Stimulated activated CD4-positive, alpha-beta T cell treated with anti-CD3 and anti-CD28 coated beads, Interleukin-4, amount 100 ng/mL, for 24 hours (primary cell): Measurements from ENCODE around the gene TRPC5OS.

Experiments used
- DNase-seq: peaks from one replicate; pipeline ENCODE4 v3.0.0-alpha.2; 2020

TRPC5OS gene

DNA sequence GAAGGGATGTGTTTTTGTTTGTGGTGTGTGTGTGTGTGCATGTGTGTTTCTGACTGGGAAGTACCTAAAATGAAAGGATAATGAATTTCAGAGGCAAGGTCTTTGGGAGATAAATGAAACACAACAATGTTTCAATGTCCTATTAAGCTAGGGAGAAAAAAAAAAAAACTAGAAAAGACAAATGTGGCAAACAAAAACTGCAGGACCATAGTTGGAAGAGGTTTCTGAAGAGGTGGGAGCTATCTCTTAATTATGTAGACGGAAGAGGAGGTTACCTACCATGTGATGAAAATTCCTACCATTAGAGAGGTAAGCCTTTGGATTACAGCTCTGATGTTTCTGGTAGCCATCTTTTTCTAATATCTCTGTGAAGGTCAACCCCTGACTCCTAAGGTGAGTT lies at the start of gene TRPC5OS:
Gene TRPC5OS, plus strand, starts transcription at position 301 of the 400 bp plus-strand sequence. CDS start 25,669 bp downstream, outside the sequence.
- no peak for DNase-seq

DNA sequence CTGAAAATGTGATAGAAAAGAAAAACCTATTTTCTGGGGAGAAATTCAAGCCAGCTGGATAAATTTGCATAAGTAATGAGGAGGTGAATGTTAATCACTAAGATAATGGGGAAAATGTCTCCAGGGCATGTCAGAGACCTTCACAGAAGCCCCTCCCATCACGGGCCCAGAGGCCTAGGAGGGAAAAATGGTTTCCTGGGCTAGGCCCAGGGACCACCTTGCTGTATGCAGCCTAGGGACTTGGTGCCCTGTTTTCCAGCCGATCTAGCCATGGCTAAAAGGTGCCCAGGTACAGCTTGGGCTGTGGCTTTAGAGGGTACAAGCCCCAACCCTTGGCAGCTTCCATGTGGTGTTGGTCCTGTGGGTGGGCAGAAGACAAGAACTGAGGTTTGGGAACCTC lies 46.6 kb upstream of the TRPC5OS start:
- DNase-seq, result no peak

DNA sequence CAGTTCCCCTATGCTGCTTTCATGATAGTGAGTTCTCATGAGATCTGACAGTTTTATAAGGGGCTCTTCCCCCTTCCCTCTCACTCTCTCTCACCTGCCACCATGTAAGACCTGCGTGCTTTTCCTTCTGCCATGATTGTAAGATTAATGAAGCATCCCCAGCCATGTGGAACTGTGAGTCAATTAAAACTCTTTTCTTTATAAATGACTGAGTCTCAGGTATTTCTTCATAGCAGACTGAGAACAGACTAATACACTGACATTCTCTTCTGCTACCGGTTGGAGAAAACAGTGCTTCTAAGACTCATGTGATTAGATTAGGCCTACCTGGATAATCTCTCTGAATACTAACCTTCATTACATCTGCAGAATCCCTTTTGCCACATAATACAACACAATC lies 45.4 kb upstream of the TRPC5OS start:
- no peak for DNase-seq

DNA sequence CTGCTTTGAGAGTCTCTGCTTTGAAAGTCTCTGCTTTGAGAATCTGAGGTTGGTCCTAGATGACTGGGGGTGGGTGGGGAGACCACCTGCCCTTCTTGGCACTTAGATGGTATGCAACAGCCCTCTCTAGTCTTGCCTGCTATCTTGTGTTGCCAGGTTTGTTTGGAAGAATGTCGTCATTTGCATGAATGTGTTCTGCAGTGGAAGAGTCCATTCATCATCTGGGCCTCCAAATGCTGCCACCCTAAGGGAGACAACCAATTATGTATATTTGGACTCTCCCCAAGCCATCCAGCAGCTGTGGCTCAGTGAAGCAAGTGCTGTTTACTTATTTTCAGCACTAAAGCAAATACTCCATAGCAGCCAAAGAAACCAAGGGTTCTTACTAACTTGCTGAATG lies 44.6 kb upstream of the TRPC5OS start:
- DNase-seq, result no peak

DNA sequence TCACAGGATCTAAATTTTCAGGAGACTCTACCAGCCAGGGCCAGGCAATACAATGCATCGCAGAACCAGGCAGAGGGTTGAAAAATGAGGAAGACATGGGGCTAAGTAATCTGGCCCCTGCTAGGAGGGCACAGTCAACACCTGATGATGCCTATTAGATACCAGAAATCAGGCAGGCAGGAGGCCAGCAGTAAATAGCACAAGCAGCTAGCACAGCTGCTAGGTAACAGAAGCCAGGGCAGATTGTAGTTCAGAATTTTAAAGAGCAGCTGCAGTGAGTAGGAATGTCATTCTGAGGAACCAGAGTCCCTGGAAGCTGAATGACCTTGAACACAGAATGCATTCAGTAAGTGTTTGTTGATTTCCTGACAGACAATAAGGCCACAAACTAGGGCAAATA lies 38.8 kb upstream of the TRPC5OS start:
- no peak for DNase-seq

DNA sequence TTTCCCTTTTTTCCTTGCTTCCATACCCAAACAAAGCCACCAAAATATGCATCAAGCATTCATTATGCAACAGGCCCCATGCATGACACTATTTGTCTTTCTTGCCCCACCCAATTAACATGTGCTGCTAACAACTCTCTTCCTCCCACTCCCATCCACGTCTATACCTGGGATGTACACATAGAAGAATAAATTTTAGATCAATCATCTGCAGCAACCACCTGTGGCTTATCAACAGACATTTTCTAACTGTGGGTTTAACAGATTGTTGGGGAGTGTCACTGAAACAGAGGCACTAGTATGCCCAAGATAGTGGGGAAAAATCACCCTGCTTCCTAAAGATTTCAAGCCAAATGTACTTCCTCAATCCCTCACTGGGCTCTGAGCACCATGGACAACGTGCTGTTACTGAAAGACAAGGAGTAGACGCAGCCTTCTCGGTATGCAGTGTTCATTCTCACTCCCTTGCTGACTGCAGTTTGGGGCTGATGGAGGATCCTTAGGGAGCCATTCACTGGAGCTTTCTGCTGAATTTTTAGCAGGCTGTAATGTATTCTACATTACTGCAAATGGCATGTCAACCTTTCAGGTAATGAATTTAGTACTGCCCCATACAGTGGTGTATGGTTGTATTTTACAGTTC lies 28.4 kb upstream of the TRPC5OS start:
- DNase-seq, result no peak

DNA sequence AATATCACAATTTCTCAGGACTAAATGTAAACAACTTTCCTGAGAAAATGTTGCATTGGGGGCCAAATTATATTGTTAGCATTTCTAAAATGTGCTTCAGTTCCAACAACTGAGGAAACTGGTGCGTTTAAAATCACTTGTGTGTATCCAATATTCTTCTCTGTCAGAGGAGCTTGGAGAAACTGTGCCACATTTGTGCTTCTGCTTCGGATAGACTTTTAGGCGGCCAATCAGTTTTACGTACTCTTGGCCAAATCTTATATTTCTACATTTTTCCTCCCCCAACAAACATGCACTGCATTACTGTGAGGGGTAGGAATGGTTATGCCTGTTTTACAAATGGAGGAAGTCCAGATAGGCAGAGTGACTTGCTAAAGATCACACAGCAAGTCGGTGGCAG lies 27.4 kb upstream of the TRPC5OS start:
- no peak for DNase-seq

DNA sequence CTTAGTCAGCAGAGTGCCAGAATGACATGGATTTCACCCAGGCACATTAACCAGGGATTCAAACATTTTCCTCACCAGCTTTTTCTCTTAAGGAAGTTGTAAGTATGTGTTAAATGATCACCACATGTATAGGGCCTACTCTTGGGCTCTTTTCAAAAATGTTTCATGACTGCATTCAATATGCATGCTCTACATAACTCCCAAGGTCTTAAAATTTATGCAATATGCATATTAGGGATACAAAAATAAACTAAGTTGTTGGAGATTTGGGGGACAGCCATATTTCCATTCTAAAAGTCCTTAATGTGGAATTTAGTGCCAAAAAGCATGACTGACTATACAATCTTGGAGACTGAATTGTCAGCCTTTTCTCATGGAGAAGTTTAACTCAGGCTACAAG lies 25.0 kb upstream of the TRPC5OS start:
- no peak for DNase-seq

DNA sequence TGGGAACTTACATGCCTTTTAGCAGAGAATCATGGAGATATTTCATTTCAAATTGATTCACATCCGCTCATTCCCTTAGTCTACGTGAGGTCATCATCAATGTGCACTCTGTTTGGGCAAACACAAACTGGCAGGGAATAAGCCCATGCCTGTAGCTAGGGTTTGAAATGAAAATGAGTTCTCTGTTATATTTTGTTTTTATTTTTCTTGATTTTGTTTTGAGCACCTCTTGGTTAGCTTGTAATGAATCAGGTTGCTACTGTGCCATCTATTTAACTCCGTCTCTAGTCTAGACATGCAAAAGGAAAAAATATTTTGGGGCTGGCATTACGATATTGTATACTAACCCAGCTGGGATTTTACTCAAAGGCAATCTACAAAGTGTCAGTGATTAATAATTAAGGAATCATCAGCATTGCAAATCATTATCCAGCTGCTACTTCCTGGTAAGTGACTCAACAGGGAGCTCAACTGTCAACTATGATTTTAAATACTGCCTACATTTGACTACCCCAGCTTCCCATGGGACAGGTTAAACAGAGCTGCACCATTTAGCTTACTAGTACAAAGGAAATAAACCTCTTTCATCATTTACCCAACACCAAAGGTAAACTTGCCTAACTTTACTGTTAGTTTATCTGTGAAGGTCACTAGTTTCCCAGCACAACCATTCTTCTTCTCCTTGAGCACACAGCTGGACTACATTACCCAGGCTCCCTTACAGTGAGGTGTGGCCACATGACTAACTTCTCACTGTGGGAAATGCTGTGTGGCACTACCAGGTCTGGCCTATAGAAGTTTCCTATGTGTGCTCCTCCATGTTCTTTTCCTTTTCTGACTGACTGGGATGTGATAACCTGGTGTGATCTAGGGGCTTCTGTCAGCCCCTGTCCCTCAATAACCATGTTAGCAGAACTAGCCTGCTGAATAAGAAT lies 21.2 kb upstream of the TRPC5OS start:
- DNase-seq, result no peak

DNA sequence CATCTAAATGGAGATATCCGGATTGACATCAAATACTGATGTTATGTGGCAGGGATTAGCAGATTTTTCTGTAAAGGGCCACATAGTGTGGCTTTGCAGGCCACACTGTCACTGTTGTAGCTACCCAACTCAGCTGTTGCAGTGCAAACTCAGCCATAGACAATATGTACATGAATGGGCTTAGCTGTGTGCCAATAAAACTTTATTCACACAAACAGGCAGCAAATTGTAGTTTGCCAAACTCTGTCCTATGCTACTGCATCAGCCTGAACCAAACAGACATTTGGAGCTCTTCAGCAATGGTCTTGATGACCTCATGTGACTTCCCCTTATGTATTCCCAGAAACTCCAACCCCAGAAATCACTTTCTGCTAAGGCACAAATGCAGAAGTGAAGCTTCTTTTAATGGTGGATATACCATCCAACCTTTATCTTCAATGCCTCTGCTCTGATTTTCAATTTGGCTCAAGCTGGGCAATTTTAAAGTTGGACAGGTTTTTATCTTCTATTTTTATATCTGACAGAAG lies 18.4 kb upstream of the TRPC5OS start:
- no peak for DNase-seq

DNA sequence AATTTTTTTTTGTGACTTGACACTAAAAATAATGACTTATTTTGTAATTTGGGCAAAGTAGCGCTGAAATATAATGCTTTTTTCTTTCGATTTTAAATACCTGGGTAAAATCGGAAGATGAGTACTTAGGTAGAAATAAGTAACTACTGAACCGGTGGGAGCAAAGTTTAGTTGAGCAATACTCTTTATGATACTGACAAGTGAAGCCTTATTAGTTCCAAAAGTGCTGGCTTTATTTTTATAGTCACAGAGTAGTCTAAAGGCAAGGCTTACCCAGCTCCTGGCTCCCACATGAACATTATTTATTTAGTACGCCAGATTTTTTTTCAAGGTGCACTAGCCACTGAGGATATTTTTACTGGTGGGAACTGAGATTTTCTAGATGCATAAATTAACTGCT lies 14.4 kb upstream of the TRPC5OS start:
- DNase-seq, result no peak

DNA sequence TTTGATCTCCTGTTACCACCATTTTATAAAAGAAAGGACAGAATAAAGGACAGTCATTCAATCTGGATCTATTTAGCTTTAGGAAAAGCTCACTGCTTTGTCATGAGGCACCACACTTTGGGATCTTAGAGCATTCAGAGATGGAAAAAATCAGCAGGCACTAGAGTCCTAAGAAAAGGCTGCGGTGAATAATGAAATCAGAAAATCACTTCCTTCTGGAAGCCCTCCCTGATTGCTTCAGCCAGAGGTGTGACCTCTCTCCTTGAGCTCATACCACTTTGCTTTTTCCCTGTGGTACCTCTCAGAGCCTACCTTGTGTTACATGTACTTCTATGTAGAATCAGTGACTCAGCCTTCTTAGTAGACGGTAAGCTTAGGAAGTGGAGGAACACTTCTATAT lies 8.7 kb upstream of the TRPC5OS start:
- DNase-seq, result no peak

DNA sequence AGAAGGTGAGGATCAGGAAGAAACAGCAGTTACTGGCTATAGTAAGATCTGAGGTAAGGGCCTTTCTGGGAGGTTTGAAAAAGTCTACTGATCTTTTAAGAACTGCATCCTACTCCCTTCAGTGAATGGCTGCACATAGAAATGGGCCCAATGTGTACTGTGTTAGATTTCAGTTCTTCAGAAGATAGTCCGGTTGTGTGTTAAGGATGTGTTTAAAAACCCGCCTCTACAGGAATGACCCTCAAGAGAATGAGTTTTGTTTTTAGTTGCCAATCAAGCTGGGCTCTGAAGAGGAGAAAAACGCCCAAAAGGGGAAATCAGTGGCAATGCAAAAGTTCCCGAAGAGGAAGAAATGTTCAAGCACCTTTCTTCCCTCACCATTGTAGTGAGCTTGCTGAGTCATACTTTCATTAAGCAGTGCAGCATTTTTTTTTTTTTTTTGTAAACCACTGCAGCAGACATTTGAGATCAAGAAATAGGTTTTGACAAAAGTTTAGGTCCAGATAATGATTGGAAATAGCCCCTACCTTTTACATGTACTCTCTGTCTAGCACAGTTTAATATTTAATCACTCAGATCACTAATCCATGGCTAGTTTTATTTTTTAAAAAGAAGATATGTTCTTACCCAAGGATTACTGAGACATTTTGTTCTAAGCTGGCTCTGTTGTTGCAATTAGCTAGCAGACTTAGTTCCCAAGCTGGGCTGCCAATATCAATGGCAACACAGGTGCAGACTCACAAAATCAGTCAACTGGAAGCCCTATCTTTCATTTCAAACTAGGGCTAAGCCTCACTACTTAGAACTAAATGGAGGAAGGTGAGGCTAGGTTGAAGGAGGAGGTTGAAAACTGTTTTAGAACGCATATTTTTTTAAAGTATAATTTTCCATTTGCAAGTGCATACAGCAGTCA lies 7.0 kb upstream of the TRPC5OS start:
- no peak for DNase-seq

DNA sequence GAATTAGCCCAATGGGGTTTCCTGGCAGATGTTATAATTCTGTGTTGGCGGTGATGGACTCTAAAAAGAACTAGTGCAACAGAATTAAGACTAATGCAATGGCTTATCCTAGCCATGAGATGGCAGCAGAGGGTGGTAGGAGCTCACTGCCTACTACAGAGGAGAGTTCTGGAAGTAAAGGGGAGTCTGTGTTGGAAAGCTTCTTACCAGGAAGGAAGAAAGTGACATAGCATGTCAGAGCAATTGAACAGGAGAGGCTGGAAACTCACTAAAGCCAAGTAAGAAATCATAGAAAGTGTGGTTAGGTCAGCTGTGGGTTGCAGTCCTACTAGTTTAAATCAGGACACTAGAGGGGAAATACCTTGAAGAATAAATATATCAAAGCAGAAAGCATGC lies 6.3 kb upstream of the TRPC5OS start:
- DNase-seq, result no peak

DNA sequence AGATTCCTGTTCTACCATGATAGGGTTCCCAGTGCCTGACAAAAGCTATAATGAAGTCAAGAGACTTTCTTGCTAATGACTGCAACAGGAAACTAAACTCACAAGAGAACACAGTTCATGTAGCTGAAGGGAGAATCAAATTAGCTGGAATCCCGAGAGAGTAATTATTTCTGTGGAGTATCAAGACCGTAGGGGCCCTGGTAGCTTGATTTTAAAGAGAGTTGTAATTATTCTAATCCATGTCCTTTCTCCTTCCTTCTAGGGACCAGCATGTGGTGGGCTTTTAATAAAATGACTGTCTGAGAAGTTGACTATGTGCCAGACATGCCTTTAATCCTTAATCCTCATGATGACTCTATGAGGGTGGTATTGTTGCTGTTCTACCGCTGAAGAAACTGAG lies 1.7 kb upstream of the TRPC5OS start:
- DNase-seq, result no peak

DNA sequence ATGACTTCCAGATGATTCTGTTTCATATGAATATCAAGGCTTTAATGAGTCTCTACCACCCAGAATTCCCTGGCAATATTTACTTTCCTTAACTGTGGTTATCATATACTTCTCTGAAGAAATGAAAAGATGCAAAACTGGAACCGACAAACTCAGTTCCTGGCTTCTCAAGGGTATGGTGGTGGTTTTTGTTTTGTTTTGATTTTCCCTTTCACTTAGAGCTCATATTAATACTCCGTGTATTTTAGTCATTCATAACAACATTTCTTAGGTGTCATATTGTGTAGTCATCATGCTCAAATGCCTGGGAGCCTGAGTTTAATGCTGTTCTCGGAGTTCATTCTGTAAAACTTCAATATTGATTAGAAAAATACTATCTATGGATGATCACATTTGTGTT lies 665 bp downstream of the TRPC5OS start:
- DNase-seq, result no peak

DNA sequence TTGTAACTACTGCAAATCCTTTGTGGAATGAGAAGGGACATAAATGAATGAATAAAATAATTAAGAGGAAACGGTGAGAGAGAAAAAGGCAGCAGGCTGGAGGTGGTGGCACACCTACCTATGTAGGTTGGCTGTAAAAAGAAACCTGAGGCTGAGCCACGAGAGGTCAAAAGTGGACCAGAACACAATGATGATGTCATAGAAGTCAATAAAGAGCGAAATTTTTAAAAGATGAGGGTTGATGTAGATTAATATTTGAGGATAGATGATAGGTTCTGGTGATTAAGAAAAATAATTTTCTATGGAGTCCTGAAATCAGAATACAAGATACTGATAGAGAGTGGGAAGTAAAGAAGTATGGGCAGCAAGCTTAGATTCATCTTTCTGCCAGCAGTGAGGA lies 1.7 kb downstream of the TRPC5OS start:
- no peak for DNase-seq

DNA sequence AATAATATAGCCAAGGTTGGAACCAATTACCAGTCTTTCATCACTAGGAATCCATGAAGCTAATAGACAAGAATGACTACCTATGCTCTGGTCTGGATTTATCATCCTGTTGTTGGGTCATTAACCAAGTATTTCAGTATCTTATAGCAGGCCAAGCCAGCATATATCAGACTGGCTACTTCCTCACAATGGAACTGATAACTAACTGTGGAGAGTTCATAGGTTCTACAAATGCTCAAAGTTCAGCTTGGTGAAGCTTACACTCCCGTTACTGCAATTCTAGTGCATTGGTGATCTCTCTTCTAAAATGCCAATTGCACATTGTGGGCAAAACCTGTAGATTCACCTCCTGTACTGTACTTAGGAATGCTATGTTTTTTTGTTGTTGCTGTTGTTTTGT lies 4.8 kb downstream of the TRPC5OS start:
- no peak for DNase-seq

DNA sequence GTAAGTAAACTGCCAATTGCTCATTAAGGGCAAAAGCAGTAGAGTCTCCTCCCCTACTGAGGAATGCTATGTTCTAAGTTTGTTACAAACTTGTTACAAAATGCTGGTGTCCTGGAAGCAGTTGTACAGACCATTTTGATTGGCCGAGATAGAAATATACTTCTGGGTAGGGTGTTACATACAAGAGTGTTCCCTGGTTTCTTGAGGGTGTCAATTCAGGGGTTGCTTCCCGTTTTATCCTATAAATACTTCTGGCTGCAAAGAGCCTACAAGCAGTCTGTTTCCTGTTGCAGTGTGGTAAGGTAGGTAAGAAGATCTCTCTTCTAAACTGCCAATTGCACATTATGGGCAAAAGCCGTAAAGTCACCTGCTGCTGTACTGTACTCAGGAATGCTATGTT lies 5.7 kb downstream of the TRPC5OS start:
- no peak for DNase-seq

DNA sequence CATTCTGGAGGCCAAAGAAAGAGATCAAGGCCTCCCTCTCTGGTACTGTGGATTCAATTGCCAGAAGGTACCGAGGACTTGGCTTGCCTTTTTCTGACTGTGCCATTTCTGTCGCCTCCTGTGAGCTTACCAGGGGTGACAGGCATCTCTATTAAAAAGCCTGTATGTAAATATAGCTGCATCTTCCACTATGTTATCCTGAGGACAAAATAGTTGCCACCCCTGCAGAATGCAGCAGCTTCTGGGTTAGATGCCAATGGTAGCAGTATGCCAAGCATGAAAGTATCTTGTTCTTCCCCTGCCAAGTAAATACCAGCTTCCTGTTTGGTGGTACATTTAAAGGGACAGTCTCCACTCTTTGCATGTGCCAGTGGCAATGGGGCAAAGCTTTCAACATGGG lies 10.7 kb downstream of the TRPC5OS start:
- no peak for DNase-seq

DNA sequence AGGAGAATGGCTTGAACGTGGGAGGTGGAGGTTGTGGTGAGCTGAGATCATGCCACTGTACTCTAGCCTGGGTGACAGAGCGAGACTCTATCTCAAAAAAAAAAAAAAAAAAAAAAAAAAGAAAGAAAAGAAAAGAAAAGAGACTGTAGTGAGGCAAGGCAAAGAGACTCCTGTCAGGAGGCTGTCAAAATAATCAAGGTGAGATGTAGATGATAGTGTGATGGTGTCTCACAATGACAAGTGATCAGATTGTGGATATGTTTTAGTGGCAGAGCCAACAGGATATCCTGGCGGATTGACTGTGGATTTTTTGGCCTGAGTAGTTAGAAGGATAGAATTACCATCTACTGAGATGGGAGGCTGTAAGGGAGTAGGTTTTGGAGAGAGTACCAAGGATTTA lies 12.6 kb downstream of the TRPC5OS start:
- no peak for DNase-seq

DNA sequence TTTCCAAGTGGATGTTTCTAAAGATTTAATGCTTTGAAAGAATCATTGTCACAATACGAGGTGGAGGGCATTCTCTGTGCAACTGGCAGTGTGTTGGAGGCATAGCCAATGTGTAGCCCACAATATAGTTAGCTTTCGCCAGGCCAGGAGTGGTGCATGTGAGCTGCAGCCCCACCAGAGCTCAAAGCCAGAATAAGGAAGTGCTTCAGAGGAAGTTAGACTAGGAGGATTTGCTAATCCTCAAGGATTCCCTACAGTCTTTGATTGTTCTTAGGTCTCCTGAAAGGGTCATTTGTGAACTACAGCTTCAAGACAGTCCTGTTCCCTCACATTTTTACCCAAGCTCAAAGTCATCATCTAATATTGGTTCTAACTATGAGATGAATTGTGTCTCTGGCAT lies 16.4 kb downstream of the TRPC5OS start:
- no peak for DNase-seq

DNA sequence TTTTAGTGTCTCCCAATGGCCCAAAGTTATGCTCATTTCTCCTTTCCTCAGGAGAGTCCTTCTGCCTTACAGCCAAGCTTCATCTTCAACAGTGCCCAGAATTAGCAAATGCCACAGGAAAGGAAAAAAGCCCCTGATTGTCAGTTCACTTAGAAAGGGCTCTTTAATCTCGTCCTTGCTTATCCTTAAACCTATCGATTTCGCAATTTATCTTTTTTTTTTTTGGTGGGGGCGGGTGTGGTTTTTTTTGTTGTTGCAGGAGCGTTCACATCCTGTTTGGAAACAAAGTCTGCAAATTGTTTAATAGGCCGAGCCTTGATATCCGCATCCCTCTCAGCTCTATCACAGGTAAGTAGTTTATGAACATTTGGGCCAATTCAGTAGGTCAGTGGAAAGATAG lies 20.2 kb downstream of the TRPC5OS start:
- no peak for DNase-seq
